GM23338 (cell line): Measurements from ENCODE around the gene EHD4. TPM values are rescaled to one million over a fixed set of nuclear protein-coding genes. Genes with fewer than 3 reads are reported as not detected.

Source experiments
- ATAC-seq: fragments of 200-7000 bp; cut with Tn5 transposase; 3 replicates; pipeline ENCODE4 v1.9.1; 2020
- DNase-seq: peaks from one replicate; pipeline ENCODE4 v3.0.0-alpha.2; 2015; ENCODE audit warnings: low spot score
- H2AFZ ChIP-seq: fragments of 200-600 bp; sonication (generic); 2 replicates; pipeline ENCODE4 v1.8.0; 2016; ENCODE audit warnings: antibody characterized with exemption, mild to moderate bottlenecking, moderate library complexity
- H3F3A ChIP-seq: fragments of 200-600 bp; sonication (generic); replicated peaks from 2 replicates; pipeline ENCODE4 v1.8.0; 2017; ENCODE audit warnings: antibody characterized with exemption, mixed run types, low read depth
- H3K27ac ChIP-seq: fragments of 200-600 bp; sonication (generic); 2 replicates; pipeline ENCODE4 v1.6.1; 2016; ENCODE audit warnings: low read depth
- H3K27me3 ChIP-seq: fragments of 200-600 bp; sonication (generic); 2 replicates; pipeline ENCODE4 v1.8.0; 2016; ENCODE audit warnings: mild to moderate bottlenecking, mixed run types, moderate library complexity; ENCODE audit not compliant: insufficient read depth
- H3K36me3 ChIP-seq: fragments of 200-600 bp; sonication (generic); 2 replicates; pipeline ENCODE4 v1.8.0; 2016; ENCODE audit warnings: mild to moderate bottlenecking; ENCODE audit not compliant: insufficient read depth
- H3K4me1 ChIP-seq: fragments of 200-600 bp; sonication (generic); 2 replicates; pipeline ENCODE4 v1.8.0; 2016; ENCODE audit warnings: mild to moderate bottlenecking, moderate library complexity; ENCODE audit not compliant: insufficient read depth
- H3K4me2 ChIP-seq: fragments of 200-600 bp; sonication (generic); 2 replicates; pipeline ENCODE4 v1.7.1; 2017; ENCODE audit warnings: mixed run types
- H3K4me3 ChIP-seq: fragments of 200-600 bp; sonication (generic); 2 replicates; pipeline ENCODE4 v1.6.1; 2016; ENCODE audit warnings: mixed run types
- H3K79me2 ChIP-seq: fragments of 200-600 bp; sonication (generic); replicated peaks from 2 replicates; pipeline ENCODE4 v1.8.0; 2017; ENCODE audit warnings: mild to moderate bottlenecking; ENCODE audit not compliant: insufficient read depth
- H3K9me2 ChIP-seq: fragments of 200-600 bp; sonication (generic); 2 replicates; pipeline ENCODE4 v1.8.0; 2017; ENCODE audit not compliant: insufficient read depth
- H4K20me1 ChIP-seq: fragments of 200-600 bp; sonication (generic); replicated peaks from 2 replicates; pipeline ENCODE4 v1.8.0; 2017; ENCODE audit warnings: mild to moderate bottlenecking; ENCODE audit not compliant: insufficient read depth
- H3K27ac Mint-ChIP-seq: 2 replicates; pipeline ENCODE4 v1.8.0; 2020; ENCODE audit warnings: inconsistent platforms, mild to moderate bottlenecking, moderate library complexity, mixed read lengths
- H3K27me3 Mint-ChIP-seq: 3 replicates; pipeline ENCODE4 v1.8.0; 2022; ENCODE audit warnings: low read depth, mild to moderate bottlenecking, moderate library complexity, mixed read lengths, inconsistent platforms; ENCODE audit not compliant: insufficient read depth, poor library complexity
- H3K36me3 Mint-ChIP-seq: 3 replicates; pipeline ENCODE4 v1.8.0; 2021; ENCODE audit warnings: low read depth, mild to moderate bottlenecking, inconsistent platforms, moderate library complexity, mixed read lengths
- H3K4me1 Mint-ChIP-seq: 3 replicates; pipeline ENCODE4 v1.8.0; 2020; ENCODE audit warnings: mild to moderate bottlenecking, inconsistent platforms, mixed read lengths
- H3K4me3 Mint-ChIP-seq: 3 replicates; pipeline ENCODE4 v1.8.0; 2021; ENCODE audit warnings: moderate library complexity, mild to moderate bottlenecking, inconsistent platforms, mixed read lengths
- H3K9me3 Mint-ChIP-seq: 3 replicates; pipeline ENCODE4 v1.8.0; 2020; ENCODE audit warnings: moderate library complexity, mild to moderate bottlenecking, inconsistent platforms, mixed read lengths
- CREB1 ChIP-seq: fragments of 250-450 bp; sonication (Bioruptor Pico); IDR thresholded peaks from 2 replicates; pipeline ENCODE4 v1.5.0; 2020; ENCODE audit warnings: low read depth, mild to moderate bottlenecking, moderate library complexity
- EZH2 ChIP-seq: fragments of 200-600 bp; sonication (generic); IDR thresholded peaks from one replicate; pipeline ENCODE4 v1.8.0; 2017; ENCODE audit warnings: antibody characterized with exemption, mild to moderate bottlenecking, low read depth; ENCODE audit not compliant: unreplicated experiment
- EZH2phosphoT487 ChIP-seq: fragments of 200-600 bp; sonication (generic); IDR thresholded peaks from one replicate; pipeline ENCODE4 v1.8.1; 2018; ENCODE audit warnings: antibody characterized with exemption; ENCODE audit not compliant: unreplicated experiment
- STAT1 ChIP-seq: IDR thresholded peaks from one replicate; pipeline ENCODE4 v1.6.1; 2016; ENCODE audit warnings: antibody characterized with exemption; ENCODE audit not compliant: unreplicated experiment
- ZNF114 ChIP-seq: fragments of 250-450 bp; sonication (Bioruptor Pico); IDR thresholded peaks from 2 replicates; pipeline ENCODE4 v1.5.0; 2020; ENCODE audit warnings: mild to moderate bottlenecking, moderate library complexity
- ZNF331 ChIP-seq: fragments of 250-450 bp; sonication (Bioruptor Pico); IDR thresholded peaks from 2 replicates; pipeline ENCODE4 v1.5.0; 2020; ENCODE audit warnings: low read depth, mild to moderate bottlenecking, moderate library complexity
- polyA plus RNA-seq: library from polyadenylated mRNA; unstranded; fragments of >200 nt; fragmentation: Nextera tagmentation; extraction: Ambion mirVana; gene quantifications from 2 replicates; pipeline ENCODE4 v1.2.1, GENCODE V29; 2016
- total RNA-seq: library from RNA; depleted of rRNA; stranded (reverse); fragments of >200 nt; shearing (Covaris generic); gene quantifications from 2 replicates; pipeline ENCODE4 v1.2.3, GENCODE V29; 2014
- TF ChIP-seq, protein P1 (sequence below): fragments of 250-450 bp; sonication (Bioruptor Pico); IDR thresholded peaks from 2 replicates; pipeline ENCODE4 v1.5.0; 2020; ENCODE audit warnings: mild to moderate bottlenecking, moderate library complexity
- TF ChIP-seq, protein P2 (sequence below), 2 experiments: fragments of 200-600 bp in 1 of 2; sonication (generic) in 1 of 2; conservative IDR thresholded peaks; 2 replicates each; pipeline versions ENCODE4 v1.5.1 to v1.6.1; 2016 to 2017; ENCODE audit warnings: antibody characterized with exemption in 2 of 2, low read depth in 2 of 2, mild to moderate bottlenecking in 2 of 2, moderate library complexity in 1 of 2
- TF ChIP-seq, protein P3 (sequence below): IDR thresholded peaks from one replicate; pipeline ENCODE4 v1.6.1; 2018; ENCODE audit warnings: antibody characterized with exemption; ENCODE audit not compliant: unreplicated experiment

The EHD4 gene
- total and polyA plus RNA-seq, 2 experiments from 2014 or later, result 13.0 to 31.0 TPM

GRCh38 chr15:41874736-41875135, 97.6 kb downstream of the EHD4 start (continued):
- TF ChIP-seq, protein P1, sequence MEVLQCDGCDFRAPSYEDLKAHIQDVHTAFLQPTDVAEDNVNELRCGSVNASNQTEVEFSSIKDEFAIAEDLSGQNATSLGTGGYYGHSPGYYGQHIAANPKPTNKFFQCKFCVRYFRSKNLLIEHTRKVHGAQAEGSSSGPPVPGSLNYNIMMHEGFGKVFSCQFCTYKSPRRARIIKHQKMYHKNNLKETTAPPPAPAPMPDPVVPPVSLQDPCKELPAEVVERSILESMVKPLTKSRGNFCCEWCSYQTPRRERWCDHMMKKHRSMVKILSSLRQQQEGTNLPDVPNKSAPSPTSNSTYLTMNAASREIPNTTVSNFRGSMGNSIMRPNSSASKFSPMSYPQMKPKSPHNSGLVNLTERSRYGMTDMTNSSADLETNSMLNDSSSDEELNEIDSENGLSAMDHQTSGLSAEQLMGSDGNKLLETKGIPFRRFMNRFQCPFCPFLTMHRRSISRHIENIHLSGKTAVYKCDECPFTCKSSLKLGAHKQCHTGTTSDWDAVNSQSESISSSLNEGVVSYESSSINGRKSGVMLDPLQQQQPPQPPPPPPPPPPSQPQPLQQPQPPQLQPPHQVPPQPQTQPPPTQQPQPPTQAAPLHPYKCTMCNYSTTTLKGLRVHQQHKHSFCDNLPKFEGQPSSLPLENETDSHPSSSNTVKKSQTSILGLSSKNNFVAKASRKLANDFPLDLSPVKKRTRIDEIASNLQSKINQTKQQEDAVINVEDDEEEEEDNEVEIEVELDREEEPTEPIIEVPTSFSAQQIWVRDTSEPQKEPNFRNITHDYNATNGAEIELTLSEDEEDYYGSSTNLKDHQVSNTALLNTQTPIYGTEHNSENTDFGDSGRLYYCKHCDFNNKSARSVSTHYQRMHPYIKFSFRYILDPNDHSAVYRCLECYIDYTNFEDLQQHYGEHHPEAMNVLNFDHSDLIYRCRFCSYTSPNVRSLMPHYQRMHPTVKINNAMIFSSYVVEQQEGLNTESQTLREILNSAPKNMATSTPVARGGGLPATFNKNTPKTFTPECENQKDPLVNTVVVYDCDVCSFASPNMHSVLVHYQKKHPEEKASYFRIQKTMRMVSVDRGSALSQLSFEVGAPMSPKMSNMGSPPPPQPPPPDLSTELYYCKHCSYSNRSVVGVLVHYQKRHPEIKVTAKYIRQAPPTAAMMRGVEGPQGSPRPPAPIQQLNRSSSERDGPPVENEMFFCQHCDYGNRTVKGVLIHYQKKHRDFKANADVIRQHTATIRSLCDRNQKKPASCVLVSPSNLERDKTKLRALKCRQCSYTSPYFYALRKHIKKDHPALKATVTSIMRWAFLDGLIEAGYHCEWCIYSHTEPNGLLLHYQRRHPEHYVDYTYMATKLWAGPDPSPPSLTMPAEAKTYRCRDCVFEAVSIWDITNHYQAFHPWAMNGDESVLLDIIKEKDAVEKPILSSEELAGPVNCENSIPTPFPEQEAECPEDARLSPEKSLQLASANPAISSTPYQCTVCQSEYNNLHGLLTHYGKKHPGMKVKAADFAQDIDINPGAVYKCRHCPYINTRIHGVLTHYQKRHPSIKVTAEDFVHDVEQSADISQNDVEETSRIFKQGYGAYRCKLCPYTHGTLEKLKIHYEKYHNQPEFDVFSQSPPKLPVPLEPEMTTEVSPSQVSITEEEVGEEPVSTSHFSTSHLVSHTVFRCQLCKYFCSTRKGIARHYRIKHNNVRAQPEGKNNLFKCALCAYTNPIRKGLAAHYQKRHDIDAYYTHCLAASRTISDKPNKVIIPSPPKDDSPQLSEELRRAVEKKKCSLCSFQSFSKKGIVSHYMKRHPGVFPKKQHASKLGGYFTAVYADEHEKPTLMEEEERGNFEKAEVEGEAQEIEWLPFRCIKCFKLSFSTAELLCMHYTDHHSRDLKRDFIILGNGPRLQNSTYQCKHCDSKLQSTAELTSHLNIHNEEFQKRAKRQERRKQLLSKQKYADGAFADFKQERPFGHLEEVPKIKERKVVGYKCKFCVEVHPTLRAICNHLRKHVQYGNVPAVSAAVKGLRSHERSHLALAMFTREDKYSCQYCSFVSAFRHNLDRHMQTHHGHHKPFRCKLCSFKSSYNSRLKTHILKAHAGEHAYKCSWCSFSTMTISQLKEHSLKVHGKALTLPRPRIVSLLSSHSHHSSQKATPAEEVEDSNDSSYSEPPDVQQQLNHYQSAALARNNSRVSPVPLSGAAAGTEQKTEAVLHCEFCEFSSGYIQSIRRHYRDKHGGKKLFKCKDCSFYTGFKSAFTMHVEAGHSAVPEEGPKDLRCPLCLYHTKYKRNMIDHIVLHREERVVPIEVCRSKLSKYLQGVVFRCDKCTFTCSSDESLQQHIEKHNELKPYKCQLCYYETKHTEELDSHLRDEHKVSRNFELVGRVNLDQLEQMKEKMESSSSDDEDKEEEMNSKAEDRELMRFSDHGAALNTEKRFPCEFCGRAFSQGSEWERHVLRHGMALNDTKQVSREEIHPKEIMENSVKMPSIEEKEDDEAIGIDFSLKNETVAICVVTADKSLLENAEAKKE, result no peak
- TF ChIP-seq ZNF114 (CRISPR knock-in tag) (no peak), STAT1 (no peak), ZNF331 (no peak)

- Histone ChIP-seq H2AFZ (no peak overlapping the region), H4K20me1 (no peaks in the 10 kb centered on the region), H3K9me2 (no peaks in the 10 kb centered on the region), H3F3A (no peaks in the 10 kb centered on the region), H3K4me3 (no peak overlapping the region), H3K27me3 (no peaks in the 10 kb centered on the region), H3K4me2 (no peak overlapping the region), H3K79me2 (no peaks in the 10 kb centered on the region), H3K36me3 (no peaks in the 10 kb centered on the region), H3K4me1 (no peaks in the 10 kb centered on the region), H3K27ac (no peak overlapping the region)
- TF ChIP-seq ZNF331, result no peak
- no peak for TF ChIP-seq CREB1 (CRISPR knock-in tag)
- no peak for TF ChIP-seq EZH2phosphoT487
- TF ChIP-seq, protein P2, sequence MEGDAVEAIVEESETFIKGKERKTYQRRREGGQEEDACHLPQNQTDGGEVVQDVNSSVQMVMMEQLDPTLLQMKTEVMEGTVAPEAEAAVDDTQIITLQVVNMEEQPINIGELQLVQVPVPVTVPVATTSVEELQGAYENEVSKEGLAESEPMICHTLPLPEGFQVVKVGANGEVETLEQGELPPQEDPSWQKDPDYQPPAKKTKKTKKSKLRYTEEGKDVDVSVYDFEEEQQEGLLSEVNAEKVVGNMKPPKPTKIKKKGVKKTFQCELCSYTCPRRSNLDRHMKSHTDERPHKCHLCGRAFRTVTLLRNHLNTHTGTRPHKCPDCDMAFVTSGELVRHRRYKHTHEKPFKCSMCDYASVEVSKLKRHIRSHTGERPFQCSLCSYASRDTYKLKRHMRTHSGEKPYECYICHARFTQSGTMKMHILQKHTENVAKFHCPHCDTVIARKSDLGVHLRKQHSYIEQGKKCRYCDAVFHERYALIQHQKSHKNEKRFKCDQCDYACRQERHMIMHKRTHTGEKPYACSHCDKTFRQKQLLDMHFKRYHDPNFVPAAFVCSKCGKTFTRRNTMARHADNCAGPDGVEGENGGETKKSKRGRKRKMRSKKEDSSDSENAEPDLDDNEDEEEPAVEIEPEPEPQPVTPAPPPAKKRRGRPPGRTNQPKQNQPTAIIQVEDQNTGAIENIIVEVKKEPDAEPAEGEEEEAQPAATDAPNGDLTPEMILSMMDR (conservative IDR thresholded peaks at IDR 0.05; ENCODE audit: low read depth in 2 of 2), result no peak
- TF ChIP-seq STAT1, result no peak
- TF ChIP-seq, protein P3, sequence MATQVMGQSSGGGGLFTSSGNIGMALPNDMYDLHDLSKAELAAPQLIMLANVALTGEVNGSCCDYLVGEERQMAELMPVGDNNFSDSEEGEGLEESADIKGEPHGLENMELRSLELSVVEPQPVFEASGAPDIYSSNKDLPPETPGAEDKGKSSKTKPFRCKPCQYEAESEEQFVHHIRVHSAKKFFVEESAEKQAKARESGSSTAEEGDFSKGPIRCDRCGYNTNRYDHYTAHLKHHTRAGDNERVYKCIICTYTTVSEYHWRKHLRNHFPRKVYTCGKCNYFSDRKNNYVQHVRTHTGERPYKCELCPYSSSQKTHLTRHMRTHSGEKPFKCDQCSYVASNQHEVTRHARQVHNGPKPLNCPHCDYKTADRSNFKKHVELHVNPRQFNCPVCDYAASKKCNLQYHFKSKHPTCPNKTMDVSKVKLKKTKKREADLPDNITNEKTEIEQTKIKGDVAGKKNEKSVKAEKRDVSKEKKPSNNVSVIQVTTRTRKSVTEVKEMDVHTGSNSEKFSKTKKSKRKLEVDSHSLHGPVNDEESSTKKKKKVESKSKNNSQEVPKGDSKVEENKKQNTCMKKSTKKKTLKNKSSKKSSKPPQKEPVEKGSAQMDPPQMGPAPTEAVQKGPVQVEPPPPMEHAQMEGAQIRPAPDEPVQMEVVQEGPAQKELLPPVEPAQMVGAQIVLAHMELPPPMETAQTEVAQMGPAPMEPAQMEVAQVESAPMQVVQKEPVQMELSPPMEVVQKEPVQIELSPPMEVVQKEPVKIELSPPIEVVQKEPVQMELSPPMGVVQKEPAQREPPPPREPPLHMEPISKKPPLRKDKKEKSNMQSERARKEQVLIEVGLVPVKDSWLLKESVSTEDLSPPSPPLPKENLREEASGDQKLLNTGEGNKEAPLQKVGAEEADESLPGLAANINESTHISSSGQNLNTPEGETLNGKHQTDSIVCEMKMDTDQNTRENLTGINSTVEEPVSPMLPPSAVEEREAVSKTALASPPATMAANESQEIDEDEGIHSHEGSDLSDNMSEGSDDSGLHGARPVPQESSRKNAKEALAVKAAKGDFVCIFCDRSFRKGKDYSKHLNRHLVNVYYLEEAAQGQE, result no peak
- no peak for TF ChIP-seq ZNF114 (CRISPR knock-in tag)
- TF ChIP-seq EZH2, result no peak
- no peak for ATAC-seq
- H3K27me3 Mint-ChIP-seq, result peaks cover 16% of the 10 kb centered on the region
- H3K9me3 Mint-ChIP-seq, result no peaks in the 10 kb centered on the region
- H3K4me1 Mint-ChIP-seq, result no peaks in the 10 kb centered on the region; the same call in 2 of the 3 replicates
- no peak overlapping the region for H3K27ac Mint-ChIP-seq
- no peak for DNase-seq
- no peak overlapping the region for H3K4me3 Mint-ChIP-seq
- H3K36me3 Mint-ChIP-seq, result no peaks in the 10 kb centered on the region; the same call in 2 of the 3 replicates
Observed at GRCh38 chr15:41873711-41874110, 98.6 kb downstream of the EHD4 start.
